ENCODE data around the gene BEST2. TPM values are rescaled to one million over a fixed set of nuclear protein-coding genes. Genes with fewer than 3 reads are reported as not detected.

Gene BEST2
- total RNA-seq, result not detected

- H3K4me3 ChIP-seq, result no peak within 1 kb of the TSS
- H3K36me3 ChIP-seq, result peaks cover 0 to 22% of the 10 kb centered on the region in 2 donors
- H3K4me1 ChIP-seq, result no peaks in the 10 kb centered on the region
- H3K27ac ChIP-seq, result no peak within 1 kb of the TSS
- 43% methylated on average over 7 of the region's 14 CpGs; no CpG with 5 or more reads in 1 of the 2 donors for WGBS, 2 donors (ENCODE audit: low coverage in 1 of 2)
- peaks cover 61% of the 10 kb centered on the region for H3K27me3 ChIP-seq
- TF ChIP-seq EP300 (IDR thresholded peaks at IDR 0.05) (no peak), POLR2A (IDR thresholded peaks at IDR 0.05) (no peak), CTCF (IDR thresholded peaks at IDR 0.05) (no peak), POLR2AphosphoS5 (IDR thresholded peaks at IDR 0.05) (no peak)
- H3K9me3 ChIP-seq, result peaks cover 0 to 7% (median 0%) of the 10 kb centered on the region in 3 donors
- ATAC-seq, result no peak
Measured at GRCh38 chr19:12751635-12752034, at the start of gene BEST2. Gene BEST2, plus strand, starts transcription at chr19:12751791. Its CDS starts 802 bp downstream, at chr19:12752593.

- Histone ChIP-seq H3K4me1 (no peaks in the 10 kb centered on the region), H3K36me3 (peaks cover 0 to 98% of the 10 kb centered on the region in 2 donors), H3K9me3 (no peaks in the 10 kb centered on the region), H3K27me3 (no peaks in the 10 kb centered on the region), H3K27ac (no peak overlapping the region), H3K4me3 (no peak overlapping the region)
- WGBS, 2 donors (ENCODE audit: low coverage in 1 of 2), result 50% methylated on average over 6 of the region's 9 CpGs; no CpG with 5 or more reads in 1 of the 2 donors
- ATAC-seq, result no peak
- TF ChIP-seq POLR2A (IDR thresholded peaks at IDR 0.05) (no peak), CTCF (IDR thresholded peaks at IDR 0.05) (no peak), POLR2AphosphoS5 (IDR thresholded peaks at IDR 0.05) (no peak), EP300 (IDR thresholded peaks at IDR 0.05) (no peak)
Measured at GRCh38 chr19:12703046-12703445, 48.5 kb upstream of the BEST2 start.

GRCh38 chr19:12705169-12705568, 46.4 kb upstream of the BEST2 start:
- Histone ChIP-seq H3K36me3 (peaks cover 0 to 100% of the 10 kb centered on the region in 2 donors), H3K4me1 (no peaks in the 10 kb centered on the region), H3K9me3 (no peaks in the 10 kb centered on the region), H3K4me3 (no peak overlapping the region), H3K27me3 (no peaks in the 10 kb centered on the region), H3K27ac (no peak overlapping the region)
- 80% methylated on average over 1 of the region's 13 CpGs; no CpG with 5 or more reads in 1 of the 2 donors for WGBS, 2 donors (ENCODE audit: low coverage in 1 of 2)
- TF ChIP-seq EP300 (IDR thresholded peaks at IDR 0.05) (no peak), POLR2A (IDR thresholded peaks at IDR 0.05) (no peak), POLR2AphosphoS5 (IDR thresholded peaks at IDR 0.05) (no peak), CTCF (IDR thresholded peaks at IDR 0.05) (no peak)
- ATAC-seq, result no peak

- H3K27ac ChIP-seq, result no peak overlapping the region
- H3K27me3 ChIP-seq, result no peaks in the 10 kb centered on the region
- TF ChIP-seq EP300 (IDR thresholded peaks at IDR 0.05) (no peak), POLR2AphosphoS5 (IDR thresholded peaks at IDR 0.05) (no peak)
- no peak for ATAC-seq
- peaks cover 0 to 100% of the 10 kb centered on the region in 2 donors for H3K36me3 ChIP-seq
- 40 to 93% methylated on average over 1 to 3 of the region's 29 CpGs for WGBS, 2 donors (ENCODE audit: low coverage in 1 of 2)
- H3K4me3 ChIP-seq, result no peak overlapping the region
- no peaks in the 10 kb centered on the region for H3K4me1 ChIP-seq
- no peaks in the 10 kb centered on the region for H3K9me3 ChIP-seq
Measured at GRCh38 chr19:12705654-12706331, 45.8 kb upstream of the BEST2 start.

GRCh38 chr19:12706332-12706718, 45.3 kb upstream of the BEST2 start:
- H3K9me3 ChIP-seq, result no peaks in the 10 kb centered on the region
- no peaks in the 10 kb centered on the region for H3K4me1 ChIP-seq
- no peak overlapping the region for H3K27ac ChIP-seq
- no peaks in the 10 kb centered on the region for H3K27me3 ChIP-seq
- H3K4me3 ChIP-seq, result no peak overlapping the region
- TF ChIP-seq EP300 (IDR thresholded peaks at IDR 0.05) (no peak), POLR2A (IDR thresholded peaks at IDR 0.05) (no peak), CTCF (IDR thresholded peaks at IDR 0.05) (no peak), POLR2AphosphoS5 (IDR thresholded peaks at IDR 0.05) (no peak)
- H3K36me3 ChIP-seq, result peaks cover 0 to 100% of the 10 kb centered on the region in 2 donors
- WGBS, 2 donors (ENCODE audit: low coverage in 1 of 2), result 80% methylated on average over 1 of the region's 13 CpGs; no CpG with 5 or more reads in 1 of the 2 donors
- ATAC-seq, result no peak
